SH-SY5Y (cell line): ENCODE measurements around the gene SOX18.

Source experiments
- GATA2 ChIP-seq: IDR thresholded peaks from 2 replicates; pipeline ENCODE4 v1.6.1; 2011; ENCODE audit warnings: mild to moderate bottlenecking, low read depth, low read length
- GATA3 ChIP-seq: IDR thresholded peaks from 2 replicates; pipeline ENCODE4 v1.6.1; 2011; ENCODE audit warnings: low read depth, mild to moderate bottlenecking, low read length, moderate library complexity

SOX18 gene

DNA sequence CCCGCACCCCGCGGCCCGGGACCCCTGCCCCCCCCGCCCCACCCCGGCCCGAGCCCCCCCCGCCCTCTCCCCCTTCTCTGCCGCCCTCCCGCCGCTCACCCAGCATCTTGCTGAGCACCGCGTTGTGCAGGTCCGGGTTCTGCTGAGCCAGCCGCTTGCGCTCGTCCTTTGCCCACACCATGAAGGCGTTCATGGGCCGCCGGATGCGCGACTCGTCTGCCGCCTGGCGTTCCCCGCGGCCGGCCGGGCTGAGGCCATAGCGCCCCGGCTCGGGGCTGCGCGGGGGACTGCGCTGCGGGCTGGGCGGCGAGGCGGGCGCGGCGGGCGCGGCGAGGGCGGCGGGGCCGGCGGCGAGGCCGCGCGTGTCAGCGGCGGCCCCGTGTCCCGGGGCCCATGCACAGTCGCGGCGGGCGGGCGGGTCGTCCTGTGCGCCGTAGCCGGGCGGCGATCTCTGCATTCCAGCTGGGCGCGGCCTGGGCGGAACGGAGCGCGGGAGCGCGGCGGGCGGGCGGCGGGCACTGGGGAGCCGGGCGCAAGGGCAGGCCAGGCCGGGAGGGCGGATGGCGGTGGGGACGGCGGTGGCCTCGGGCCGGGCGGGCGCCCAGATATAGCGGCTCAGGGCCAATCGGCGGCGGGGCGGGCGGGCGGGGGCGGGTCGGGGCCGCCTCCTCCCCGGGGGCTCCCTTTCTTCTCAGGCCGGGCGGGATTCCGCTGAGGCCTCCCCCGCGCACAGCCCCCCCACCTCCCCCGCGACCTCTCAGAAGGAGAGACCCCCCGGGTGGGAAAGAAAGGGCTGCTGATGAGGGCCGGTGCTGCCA lies at the start of gene SOX18:
Gene SOX18, minus strand, starts transcription at position 580 of the 818 bp plus-strand sequence. Its CDS starts 123 bp downstream, at position 457.
- TF ChIP-seq GATA3, result no peak
- no peak for TF ChIP-seq GATA2

DNA sequence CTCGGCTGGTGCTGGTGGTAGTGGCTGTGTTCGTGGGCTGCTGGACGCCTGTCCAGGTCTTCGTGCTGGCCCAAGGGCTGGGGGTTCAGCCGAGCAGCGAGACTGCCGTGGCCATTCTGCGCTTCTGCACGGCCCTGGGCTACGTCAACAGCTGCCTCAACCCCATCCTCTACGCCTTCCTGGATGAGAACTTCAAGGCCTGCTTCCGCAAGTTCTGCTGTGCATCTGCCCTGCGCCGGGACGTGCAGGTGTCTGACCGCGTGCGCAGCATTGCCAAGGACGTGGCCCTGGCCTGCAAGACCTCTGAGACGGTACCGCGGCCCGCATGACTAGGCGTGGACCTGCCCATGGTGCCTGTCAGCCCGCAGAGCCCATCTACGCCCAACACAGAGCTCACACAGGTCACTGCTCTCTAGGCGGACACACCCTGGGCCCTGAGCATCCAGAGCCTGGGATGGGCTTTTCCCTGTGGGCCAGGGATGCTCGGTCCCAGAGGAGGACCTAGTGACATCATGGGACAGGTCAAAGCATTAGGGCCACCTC lies 49.1 kb upstream of the SOX18 start:
- TF ChIP-seq GATA2 (no peak), GATA3 (no peak)

DNA sequence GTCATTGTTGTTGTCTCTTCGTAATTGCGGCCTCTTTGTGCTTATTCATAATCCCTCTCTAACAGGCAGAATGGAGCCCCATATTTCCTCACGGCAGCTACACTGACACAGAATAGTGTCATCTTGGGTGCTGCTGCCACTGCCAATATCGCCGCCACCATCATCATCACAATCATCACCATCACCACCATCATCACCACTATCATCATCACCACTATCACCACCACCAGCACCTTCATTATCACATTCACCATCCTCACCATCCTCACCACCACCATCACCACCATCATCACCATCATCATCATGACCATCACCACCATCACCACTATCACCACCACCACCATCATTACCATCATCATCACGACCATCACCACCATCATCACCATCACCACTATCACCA lies 47.1 kb upstream of the SOX18 start:
- TF ChIP-seq GATA3 (no peak), GATA2 (no peak)

DNA sequence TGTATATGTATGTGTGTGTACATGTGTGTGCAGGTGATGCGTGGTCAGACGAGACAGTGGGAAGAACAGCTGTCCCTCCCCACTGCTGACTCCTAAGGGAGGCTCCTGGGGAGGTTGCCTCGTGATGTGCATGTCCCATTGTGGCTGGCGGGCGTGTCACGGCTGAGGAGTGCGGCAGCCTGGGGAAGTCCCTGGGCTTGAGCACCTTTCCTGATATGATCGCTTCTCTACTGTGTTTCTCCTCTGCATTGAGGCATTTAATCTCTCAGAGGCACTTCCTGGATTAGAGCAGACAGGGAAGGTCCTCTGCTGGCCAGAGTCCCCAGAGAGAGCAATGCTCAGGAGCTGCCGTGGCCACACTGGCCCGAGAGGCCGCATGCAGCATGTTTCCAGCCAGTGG lies 46.5 kb upstream of the SOX18 start:
- no peak for TF ChIP-seq GATA3

DNA sequence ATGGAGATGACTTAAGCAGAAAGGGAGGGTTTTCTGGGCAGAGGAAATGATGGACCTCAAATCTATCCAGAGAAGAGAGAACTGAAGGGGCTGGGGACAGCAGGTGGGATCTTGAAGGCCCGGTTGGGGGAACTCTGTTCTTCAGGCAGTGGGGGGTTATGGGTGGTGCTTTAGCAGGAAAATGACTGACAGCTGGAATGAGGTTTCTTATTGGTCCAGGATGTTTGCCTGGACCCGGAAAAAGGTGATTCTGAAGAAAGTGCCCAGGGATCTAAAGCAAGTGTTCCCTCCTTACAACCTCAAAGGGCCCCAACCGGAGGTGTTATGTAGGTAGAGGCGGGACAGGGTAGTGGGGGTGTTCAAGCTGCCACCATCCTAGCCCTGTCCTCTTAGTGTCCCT lies 46.0 kb upstream of the SOX18 start:
- TF ChIP-seq GATA3 (no peak), GATA2 (no peak)

DNA sequence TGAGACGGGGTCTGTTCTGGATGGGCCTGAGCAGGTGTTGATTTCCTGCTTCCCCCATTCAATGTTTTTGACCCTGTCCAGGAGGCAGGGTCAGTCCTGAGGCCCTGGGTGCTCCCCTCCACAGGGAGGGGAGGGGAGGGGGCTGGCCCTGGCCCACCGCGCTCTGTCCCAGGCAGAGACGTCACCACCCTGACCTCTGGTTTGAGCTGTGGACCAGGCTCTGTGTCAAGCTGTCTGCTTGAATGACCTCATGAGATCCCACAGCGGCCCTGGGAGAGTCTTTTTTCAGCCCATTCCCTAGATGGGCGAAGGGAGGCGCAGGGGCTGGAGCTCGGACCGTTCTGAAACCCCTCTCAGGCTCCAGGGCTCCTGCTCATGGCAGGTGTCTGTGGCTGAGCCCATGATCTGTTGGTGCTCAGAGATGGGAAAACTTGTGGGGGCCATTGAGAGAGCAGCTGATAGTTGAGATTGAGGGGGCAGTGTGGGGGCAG lies 43.6 kb upstream of the SOX18 start:
- no peak for TF ChIP-seq GATA2

DNA sequence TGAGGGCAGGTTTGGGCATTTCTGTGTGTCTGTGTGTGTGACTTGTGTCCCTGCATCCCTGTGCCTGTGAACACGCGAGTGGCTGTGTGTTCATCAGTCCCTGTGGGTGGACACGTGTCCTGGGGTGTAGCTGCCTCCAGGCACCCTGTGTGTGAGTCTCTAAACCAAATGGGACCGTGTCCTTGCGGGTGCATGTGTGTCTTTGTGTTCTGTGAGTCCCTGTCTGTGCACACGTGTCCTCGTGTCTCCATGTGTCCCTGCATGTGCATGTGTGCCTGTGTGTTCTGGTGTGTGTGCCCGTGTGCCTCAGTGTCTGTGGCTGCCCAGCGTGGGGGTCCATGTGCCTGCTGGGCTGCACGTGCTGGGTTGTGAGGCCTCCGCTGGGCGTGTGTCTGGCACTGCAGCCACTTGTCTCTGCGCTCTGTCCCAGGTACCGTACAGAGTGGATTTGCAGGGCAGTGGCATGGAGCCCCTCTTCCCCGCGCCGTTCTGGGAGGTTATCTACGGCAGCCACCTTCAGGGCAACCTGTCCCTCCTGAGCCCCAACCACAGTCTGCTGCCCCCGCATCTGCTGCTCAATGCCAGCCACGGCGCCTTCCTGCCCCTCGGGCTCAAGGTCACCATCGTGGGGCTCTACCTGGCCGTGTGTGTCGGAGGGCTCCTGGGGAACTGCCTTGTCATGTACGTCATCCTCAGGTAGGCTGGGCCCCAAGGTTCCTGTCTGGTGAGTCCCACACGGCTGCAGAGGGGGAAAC lies 43.0 kb upstream of the SOX18 start:
- TF ChIP-seq GATA2 (no peak), GATA3 (no peak)

DNA sequence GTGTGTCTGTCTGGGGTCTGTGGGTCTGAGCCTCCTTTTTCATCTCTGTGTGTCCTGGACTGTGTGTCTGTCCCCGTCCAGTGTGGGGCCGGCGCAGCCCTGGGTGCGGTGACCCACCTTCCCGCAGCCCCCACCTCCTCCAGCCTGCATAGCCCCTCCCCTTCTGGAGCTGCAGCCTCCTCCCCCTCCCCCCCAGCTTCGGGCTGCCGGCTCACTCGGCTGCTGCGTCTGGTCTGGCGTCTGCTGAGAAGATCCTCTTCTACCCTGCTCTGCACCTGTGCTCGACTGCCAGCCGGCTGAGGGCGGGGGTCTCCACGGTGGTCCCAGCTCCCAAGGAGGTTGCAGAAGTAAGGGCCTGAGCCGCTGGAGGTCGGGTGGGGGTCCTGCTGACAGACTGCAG lies 42.3 kb upstream of the SOX18 start:
- TF ChIP-seq GATA2 (no peak), GATA3 (no peak)

DNA sequence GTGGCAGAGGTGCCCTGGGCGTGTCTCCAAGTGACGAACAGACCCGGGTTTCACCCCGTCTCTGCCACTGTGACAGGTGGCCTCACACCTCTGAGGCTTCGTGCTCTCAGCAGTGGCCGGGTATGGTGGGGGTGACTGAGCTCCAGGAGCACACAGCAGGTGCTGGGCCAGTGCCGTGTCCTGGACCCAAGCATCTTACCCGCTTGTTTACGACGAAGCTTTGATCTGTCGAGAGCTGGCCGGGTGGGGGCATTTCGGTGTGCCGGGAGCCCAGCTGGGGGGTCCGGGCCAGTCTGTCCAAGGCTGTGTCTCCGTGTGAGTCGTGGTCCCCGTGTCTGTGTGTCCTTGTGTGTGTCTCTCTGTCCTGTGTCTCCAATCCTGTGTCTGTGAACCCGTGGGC lies 41.9 kb upstream of the SOX18 start:
- no peak for TF ChIP-seq GATA2
- no peak for TF ChIP-seq GATA3

DNA sequence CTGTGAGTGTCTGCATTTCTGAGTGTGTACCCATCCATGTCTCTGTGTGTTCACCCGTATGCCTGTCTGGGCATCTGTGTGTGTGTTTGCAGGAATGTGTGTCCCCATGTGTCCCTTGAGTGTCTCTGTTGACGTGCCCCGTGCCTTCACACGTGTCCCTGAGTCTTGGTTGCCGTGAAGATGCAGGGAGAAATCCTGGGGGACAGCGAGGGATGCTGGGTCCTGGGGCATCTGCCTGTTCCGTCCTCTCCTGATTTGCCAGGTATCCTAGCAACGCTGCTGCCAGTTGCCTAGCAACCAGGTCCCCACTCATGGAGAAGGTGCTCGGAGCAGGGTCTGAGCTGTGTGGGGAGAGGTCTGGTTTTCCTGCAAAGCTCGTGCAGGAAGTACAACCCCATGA lies 40.7 kb upstream of the SOX18 start:
- TF ChIP-seq GATA3, result no peak
- no peak for TF ChIP-seq GATA2

DNA sequence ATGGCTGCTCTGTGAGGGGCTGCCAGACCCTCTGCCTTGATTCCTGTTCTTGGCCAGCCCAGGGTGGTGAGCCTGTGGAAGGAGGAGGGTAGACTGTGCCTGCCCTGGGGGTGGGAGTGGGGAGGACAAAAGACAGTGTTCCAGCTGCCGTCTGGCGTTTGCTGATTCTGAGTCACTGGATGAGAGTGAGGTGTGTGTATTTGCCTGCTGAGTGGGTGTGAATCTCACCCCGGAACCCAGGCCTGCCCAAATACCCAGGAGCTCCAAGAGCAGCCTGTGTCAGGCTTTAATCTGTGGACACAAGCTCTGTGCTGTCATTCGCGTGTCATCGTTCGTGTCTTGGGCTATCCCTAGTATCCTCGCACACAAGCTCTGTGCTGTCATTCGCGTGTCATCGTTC lies 37.4 kb upstream of the SOX18 start:
- TF ChIP-seq GATA3, result no peak
- no peak for TF ChIP-seq GATA2

DNA sequence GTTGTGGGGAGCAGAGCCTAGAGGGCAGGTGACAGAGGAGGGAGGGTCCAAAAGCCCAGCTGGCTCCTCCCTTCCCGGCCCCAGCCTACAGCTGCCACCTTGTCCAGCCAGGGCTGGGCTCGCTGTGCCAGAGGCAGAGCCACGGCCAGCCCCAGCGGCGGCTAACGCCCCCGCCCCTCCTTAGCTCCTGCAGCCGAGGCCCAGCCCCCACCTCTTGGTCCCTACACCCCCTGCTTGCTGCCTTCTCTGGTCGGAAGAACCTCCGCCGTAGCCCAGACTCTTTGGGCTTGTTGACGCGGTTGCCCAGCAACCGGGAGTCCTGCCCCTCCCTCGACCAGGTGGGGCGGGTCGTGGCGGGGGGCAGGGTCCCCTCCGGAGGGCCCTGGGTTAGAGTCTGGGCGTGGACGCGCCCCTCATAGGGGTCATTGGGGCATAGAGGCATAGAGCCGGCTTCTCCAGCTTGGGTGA lies 35.3 kb upstream of the SOX18 start:
- TF ChIP-seq GATA3, result no peak
- TF ChIP-seq GATA2, result no peak

DNA sequence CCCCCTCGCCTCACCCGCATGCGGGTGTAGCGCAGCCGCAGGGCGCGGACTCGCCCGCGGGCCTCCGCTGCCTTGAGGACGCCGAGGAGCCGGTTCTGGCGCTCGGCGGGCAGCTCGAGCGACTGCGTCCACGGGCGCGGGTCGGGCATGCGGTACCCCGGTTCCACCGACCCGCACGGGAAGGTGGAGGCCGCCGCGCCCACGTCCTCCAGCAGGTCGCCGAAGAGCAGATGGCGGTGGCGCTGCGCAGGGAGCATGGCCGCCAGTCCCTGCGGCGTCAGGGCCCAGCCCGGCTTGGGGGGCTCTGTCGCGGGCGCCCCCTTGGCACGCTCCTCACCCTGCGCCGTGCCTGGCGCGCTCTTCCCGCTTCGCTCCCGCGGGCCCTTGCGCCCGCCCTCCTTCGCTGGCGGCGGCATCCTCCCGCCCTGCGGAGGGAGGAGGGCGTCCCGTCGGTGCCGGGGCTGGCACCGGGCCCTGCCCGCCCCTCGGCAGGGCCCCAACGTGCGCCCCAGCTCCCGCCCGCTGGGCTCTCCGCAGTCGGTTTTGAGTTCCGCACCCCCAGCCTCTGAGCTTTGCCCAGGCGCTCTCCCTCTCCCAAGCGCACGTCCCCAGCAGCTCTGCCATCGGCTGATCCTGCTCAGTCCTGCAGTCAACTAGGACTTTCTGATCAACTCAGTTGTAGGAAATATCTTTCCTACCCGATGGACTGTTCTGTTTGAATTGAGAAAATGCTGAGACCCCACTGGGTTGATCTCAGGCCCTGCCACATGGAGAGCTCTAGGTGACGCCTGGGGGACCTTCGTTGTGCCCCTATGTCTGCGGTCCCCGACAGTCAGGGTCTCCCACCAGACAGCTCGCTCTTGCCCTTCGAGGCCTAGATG lies 34.6 kb upstream of the SOX18 start, which contains the start of gene LKAAEAR1:
Gene LKAAEAR1, minus strand, starts transcription at position 595 of the 881 bp plus-strand sequence. Its CDS starts 179 bp downstream, at position 416.
- TF ChIP-seq GATA2, result no peak
- no peak for TF ChIP-seq GATA3
